ENCODE results near the gene APOLD1. TPM values are rescaled to one million over a fixed set of nuclear protein-coding genes. Genes with fewer than 3 reads are reported as not detected.

The APOLD1 gene
- total RNA-seq, 1 donor = 3.3 TPM

- Histone ChIP-seq H4K20me1 (ENCODE audit: insufficient read depth, low read length) (no peaks in the 10 kb centered on the region), H3K4me1 (ENCODE audit: insufficient read depth, low read length) (peaks cover 31% of the 10 kb centered on the region), H3K4me2 (ENCODE audit: insufficient read depth, low read length) (peak overlapping the region; percentile 77), H3K27ac (ENCODE audit: low read depth, low read length) (peak overlapping the region; percentile 98), H3K9me3 (ENCODE audit: low read depth, low read length) (no peaks in the 10 kb centered on the region), H3K79me2 (ENCODE audit: insufficient read depth, low read length) (peaks cover under 1% of the 10 kb centered on the region), H3K36me3 (ENCODE audit: insufficient read depth, low read length) (no peaks in the 10 kb centered on the region), H2AFZ (ENCODE audit: low read length) (peak overlapping the region; percentile 83), H3K4me3 (ENCODE audit: insufficient read depth, low read length) (peak overlapping the region; percentile 29), H3K27me3 (ENCODE audit: insufficient read depth, low read length) (no peaks in the 10 kb centered on the region)
- TF ChIP-seq CTCF (IDR thresholded peaks at IDR 0.05; ENCODE audit: extremely low read depth, low read depth, low read length) = no peak
- peak; percentile 75 for DNase-seq (ENCODE audit: insufficient read length, low spot score, missing footprints)
Observed at GRCh38 chr12:12807970-12808702, 22.7 kb downstream of the APOLD1 start.

DNA sequence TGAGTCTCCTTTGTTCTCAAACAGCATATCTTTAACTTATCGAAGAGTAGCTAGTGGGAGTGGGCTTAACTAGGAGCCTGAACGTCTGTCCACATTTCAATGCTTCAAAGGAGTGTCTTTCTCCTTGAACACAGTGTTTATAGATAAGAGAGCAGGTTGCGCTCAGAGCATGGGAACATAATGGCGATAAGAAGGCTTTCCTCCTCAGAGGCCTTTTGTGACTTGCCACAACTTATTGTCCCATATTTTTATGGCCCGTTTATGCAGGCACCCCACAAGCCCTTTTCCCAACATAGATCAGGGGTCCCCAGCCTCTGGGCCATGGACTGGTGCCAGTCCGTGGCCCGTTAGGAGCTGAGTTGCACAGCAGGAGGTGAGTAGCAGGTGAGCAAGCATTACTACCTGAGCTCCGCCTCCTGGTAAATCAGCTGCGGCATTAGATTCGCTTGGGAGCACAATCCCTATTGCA is 25.1 kb downstream of the APOLD1 start:
- Histone ChIP-seq H3K4me1 (ENCODE audit: insufficient read depth, low read length) (peaks cover 29% of the 10 kb centered on the region), H3K4me3 (ENCODE audit: insufficient read depth, low read length) (no peak overlapping the region), H3K4me2 (ENCODE audit: insufficient read depth, low read length) (no peak overlapping the region), H3K9me3 (ENCODE audit: low read depth, low read length) (no peaks in the 10 kb centered on the region), H2AFZ (ENCODE audit: low read length) (no peak overlapping the region), H3K27me3 (ENCODE audit: insufficient read depth, low read length) (no peaks in the 10 kb centered on the region), H3K27ac (ENCODE audit: low read depth, low read length) (no peak overlapping the region), H3K79me2 (ENCODE audit: insufficient read depth, low read length) (peaks cover 24% of the 10 kb centered on the region), H3K36me3 (ENCODE audit: insufficient read depth, low read length) (peaks cover 5% of the 10 kb centered on the region), H4K20me1 (ENCODE audit: insufficient read depth, low read length) (no peaks in the 10 kb centered on the region)
- no peak for DNase-seq (ENCODE audit: insufficient read length, low spot score, missing footprints)
- no peak for TF ChIP-seq CTCF (IDR thresholded peaks at IDR 0.05; ENCODE audit: extremely low read depth, low read depth, low read length)

GRCh38 chr12:12811343-12811742 is 25.9 kb downstream of the APOLD1 start:
- H3K36me3 ChIP-seq (ENCODE audit: insufficient read depth, low read length) = peaks cover 9% of the 10 kb centered on the region
- DNase-seq (ENCODE audit: insufficient read length, low spot score, missing footprints) = no peak
- H3K27ac ChIP-seq (ENCODE audit: low read depth, low read length) = no peak overlapping the region
- no peak overlapping the region for H2AFZ ChIP-seq (ENCODE audit: low read length)
- H3K4me3 ChIP-seq (ENCODE audit: insufficient read depth, low read length) = no peak overlapping the region
- H4K20me1 ChIP-seq (ENCODE audit: insufficient read depth, low read length) = no peaks in the 10 kb centered on the region
- peaks cover 32% of the 10 kb centered on the region for H3K79me2 ChIP-seq (ENCODE audit: insufficient read depth, low read length)
- TF ChIP-seq CTCF (IDR thresholded peaks at IDR 0.05; ENCODE audit: extremely low read depth, low read depth, low read length) = no peak
- peaks cover 36% of the 10 kb centered on the region for H3K4me1 ChIP-seq (ENCODE audit: insufficient read depth, low read length)
- H3K9me3 ChIP-seq (ENCODE audit: low read depth, low read length) = no peaks in the 10 kb centered on the region
- no peaks in the 10 kb centered on the region for H3K27me3 ChIP-seq (ENCODE audit: insufficient read depth, low read length)
- H3K4me2 ChIP-seq (ENCODE audit: insufficient read depth, low read length) = no peak overlapping the region

- DNase-seq (ENCODE audit: insufficient read length, low spot score, missing footprints) = no peak
Observed at GRCh38 chr12:12812174-12812573, 26.7 kb downstream of the APOLD1 start.

More at GRCh38 chr12:12812174-12812573, 26.7 kb downstream of the APOLD1 start:
- Histone ChIP-seq H3K79me2 (ENCODE audit: insufficient read depth, low read length) (peaks cover 40% of the 10 kb centered on the region), H3K4me1 (ENCODE audit: insufficient read depth, low read length) (peaks cover 36% of the 10 kb centered on the region), H3K4me3 (ENCODE audit: insufficient read depth, low read length) (no peak overlapping the region), H3K9me3 (ENCODE audit: low read depth, low read length) (no peaks in the 10 kb centered on the region), H4K20me1 (ENCODE audit: insufficient read depth, low read length) (no peaks in the 10 kb centered on the region), H2AFZ (ENCODE audit: low read length) (no peak overlapping the region), H3K4me2 (ENCODE audit: insufficient read depth, low read length) (no peak overlapping the region), H3K27ac (ENCODE audit: low read depth, low read length) (no peak overlapping the region), H3K36me3 (ENCODE audit: insufficient read depth, low read length) (peaks cover 9% of the 10 kb centered on the region), H3K27me3 (ENCODE audit: insufficient read depth, low read length) (no peaks in the 10 kb centered on the region)
- no peak for TF ChIP-seq CTCF (IDR thresholded peaks at IDR 0.05; ENCODE audit: extremely low read depth, low read depth, low read length)
